ENCODE data around the gene TXNL4A.

The TXNL4A gene

GRCh38 chr18:79944746-79945117 is 43.6 kb downstream of the TXNL4A start:
- H3K27me3 Mint-ChIP-seq (ENCODE audit: low read depth) = peaks cover 4% of the 10 kb centered on the region
- TF ChIP-seq, protein P1, sequence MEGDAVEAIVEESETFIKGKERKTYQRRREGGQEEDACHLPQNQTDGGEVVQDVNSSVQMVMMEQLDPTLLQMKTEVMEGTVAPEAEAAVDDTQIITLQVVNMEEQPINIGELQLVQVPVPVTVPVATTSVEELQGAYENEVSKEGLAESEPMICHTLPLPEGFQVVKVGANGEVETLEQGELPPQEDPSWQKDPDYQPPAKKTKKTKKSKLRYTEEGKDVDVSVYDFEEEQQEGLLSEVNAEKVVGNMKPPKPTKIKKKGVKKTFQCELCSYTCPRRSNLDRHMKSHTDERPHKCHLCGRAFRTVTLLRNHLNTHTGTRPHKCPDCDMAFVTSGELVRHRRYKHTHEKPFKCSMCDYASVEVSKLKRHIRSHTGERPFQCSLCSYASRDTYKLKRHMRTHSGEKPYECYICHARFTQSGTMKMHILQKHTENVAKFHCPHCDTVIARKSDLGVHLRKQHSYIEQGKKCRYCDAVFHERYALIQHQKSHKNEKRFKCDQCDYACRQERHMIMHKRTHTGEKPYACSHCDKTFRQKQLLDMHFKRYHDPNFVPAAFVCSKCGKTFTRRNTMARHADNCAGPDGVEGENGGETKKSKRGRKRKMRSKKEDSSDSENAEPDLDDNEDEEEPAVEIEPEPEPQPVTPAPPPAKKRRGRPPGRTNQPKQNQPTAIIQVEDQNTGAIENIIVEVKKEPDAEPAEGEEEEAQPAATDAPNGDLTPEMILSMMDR (IDR thresholded peaks at IDR 0.05; ENCODE audit: unreplicated experiment in 3 of 3) = no peak

DNA sequence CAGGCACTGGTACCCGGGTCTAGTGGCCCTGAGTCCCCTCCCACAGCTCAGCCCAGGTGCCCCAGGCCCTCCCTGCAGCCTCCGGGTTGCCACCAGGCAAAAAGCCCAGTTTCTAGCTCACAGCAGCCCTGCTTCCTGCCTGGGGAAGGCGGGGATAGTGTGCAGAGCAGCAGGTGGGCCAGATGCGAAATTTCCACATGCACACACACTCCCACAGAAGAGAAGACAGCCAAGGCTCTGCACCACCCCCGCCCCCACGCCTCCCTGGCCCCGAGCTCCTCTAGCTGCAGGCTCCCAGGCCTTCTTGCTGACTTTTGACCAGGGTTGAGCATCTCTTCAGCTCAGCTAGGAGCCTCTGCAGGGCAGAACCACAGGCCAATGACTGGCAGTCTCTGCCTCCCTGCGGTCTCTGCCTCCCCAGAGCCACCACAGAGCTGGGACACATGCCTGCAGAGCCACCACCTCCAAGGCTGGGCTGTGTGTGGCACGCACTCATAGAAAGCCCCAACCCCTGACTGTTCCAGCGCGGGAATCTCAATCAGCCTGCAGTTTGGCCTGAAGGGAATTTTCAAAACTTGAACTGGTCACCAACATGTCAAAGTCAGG is 44.1 kb downstream of the TXNL4A start:
- TF ChIP-seq, protein P1 (IDR thresholded peaks at IDR 0.05; ENCODE audit: unreplicated experiment in 3 of 3) = no peak
- H3K27me3 Mint-ChIP-seq (ENCODE audit: low read depth) = peaks cover 4% of the 10 kb centered on the region
- peaks cover 66% of the 10 kb centered on the region for H3K4me1 Mint-ChIP-seq
- peak overlapping the region; percentile 46 to 68 (median 52) for H3K4me3 Mint-ChIP-seq
- H3K27ac Mint-ChIP-seq = peak overlapping the region; percentile 53 to 89 (median 82)
- peaks cover 29% of the 10 kb centered on the region for H3K36me3 Mint-ChIP-seq (ENCODE audit: low read depth)
- no peaks in the 10 kb centered on the region for H3K9me3 Mint-ChIP-seq

More at GRCh38 chr18:79944746-79945117, 43.6 kb downstream of the TXNL4A start:
- Mint-ChIP-seq H3K27ac (peak overlapping the region; percentile 53 to 89 (median 82)), H3K36me3 (ENCODE audit: low read depth) (peaks cover 27% of the 10 kb centered on the region), H3K4me3 (peak overlapping the region; percentile 46 to 68 (median 52)), H3K4me1 (peaks cover 64% of the 10 kb centered on the region), H3K9me3 (no peaks in the 10 kb centered on the region)

- no peak overlapping the region for H3K27ac Mint-ChIP-seq
- H3K9me3 Mint-ChIP-seq = peaks cover 4% of the 10 kb centered on the region
- peaks cover 4% of the 10 kb centered on the region for H3K27me3 Mint-ChIP-seq (ENCODE audit: low read depth)
- peaks cover 64% of the 10 kb centered on the region for H3K4me1 Mint-ChIP-seq
- TF ChIP-seq, protein P1 (IDR thresholded peaks at IDR 0.05; ENCODE audit: unreplicated experiment in 3 of 3) = no peak
- H3K4me3 Mint-ChIP-seq = no peak overlapping the region
- H3K36me3 Mint-ChIP-seq (ENCODE audit: low read depth) = peaks cover 33% of the 10 kb centered on the region
Observed at GRCh38 chr18:79943608-79944125, 44.7 kb downstream of the TXNL4A start.

DNA sequence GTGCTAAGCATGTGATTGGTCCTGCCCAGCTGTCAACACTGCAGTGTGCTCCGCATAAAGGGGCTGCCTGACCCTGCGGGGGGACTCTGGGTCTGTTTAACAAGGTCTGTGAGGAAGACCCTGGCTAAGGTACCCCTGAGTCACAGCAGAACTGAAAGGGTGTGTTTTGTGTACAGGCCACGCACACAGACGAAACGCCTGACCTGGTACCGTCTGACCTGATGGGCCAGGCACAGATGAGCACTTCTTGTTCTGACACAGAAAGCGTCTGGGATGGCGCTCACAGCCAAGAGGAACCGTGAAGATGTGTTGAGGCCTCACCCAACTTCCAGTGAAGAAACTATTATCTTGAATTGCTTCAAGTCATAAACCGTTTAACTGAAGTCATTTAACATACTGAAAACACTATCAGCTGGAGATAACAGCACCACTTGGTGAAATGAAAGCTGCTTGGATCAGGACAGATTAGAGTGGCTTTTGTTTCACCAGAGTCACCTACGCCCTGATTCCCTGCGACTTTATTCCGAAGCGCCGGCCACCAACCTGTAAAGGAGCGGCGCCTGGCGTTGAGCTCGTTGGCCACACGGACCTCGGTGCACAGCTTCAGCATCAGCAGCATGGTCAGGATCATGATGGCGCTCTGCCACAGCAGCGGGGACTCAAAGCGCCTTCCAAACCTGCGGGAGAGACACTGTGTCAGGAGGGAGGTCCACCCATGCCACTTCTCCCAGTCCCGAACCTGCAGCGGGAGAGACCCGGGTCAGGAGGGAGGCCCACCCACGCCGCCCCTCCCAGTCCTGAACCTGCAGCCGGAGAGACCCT is 45.4 kb downstream of the TXNL4A start:
- Mint-ChIP-seq H3K36me3 (ENCODE audit: low read depth) (peaks cover 37% of the 10 kb centered on the region), H3K9me3 (peaks cover 6% of the 10 kb centered on the region), H3K27ac (peak overlapping the region in 2 of 3 experiments; percentile 29 to 69), H3K27me3 (ENCODE audit: low read depth) (peaks cover 4% of the 10 kb centered on the region), H3K4me1 (peaks cover 58% of the 10 kb centered on the region), H3K4me3 (peak overlapping the region in 1 of 3 experiments; percentile 14)
- TF ChIP-seq, protein P1 (IDR thresholded peaks at IDR 0.05; ENCODE audit: unreplicated experiment in 3 of 3) = no peak

DNA sequence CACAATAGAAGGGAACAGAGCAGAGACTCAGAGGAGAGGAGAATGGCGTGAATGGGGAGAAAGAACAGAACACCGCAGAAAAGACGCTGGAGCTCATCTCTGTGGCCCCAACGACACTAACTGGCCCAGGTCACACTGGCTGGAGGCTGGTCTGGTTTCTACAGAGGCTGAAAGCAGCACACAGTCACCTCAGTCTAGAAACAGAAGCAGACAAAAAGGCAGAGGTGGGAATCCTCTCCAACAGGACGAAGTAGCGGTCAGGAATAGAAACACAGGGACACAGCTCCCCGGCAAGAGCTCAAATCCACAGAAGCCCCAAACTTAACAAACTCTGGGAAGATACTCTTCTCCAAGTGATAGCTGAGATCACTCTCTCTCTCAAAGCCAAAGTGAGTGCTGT is 46.2 kb downstream of the TXNL4A start:
- TF ChIP-seq, protein P1 (IDR thresholded peaks at IDR 0.05; ENCODE audit: unreplicated experiment in 3 of 3) = no peak
- H3K4me3 Mint-ChIP-seq = no peak overlapping the region
- H3K27me3 Mint-ChIP-seq (ENCODE audit: low read depth) = peaks cover 4% of the 10 kb centered on the region
- peaks cover 57% of the 10 kb centered on the region for H3K4me1 Mint-ChIP-seq
- H3K27ac Mint-ChIP-seq = peak overlapping the region in 2 of 3 experiments; percentile 28 to 69
- H3K9me3 Mint-ChIP-seq = peaks cover 12% of the 10 kb centered on the region
- H3K36me3 Mint-ChIP-seq (ENCODE audit: low read depth) = peaks cover 45% of the 10 kb centered on the region
